ENCODE results near the gene REXO5.

- TF ChIP-seq CTCF (IDR thresholded peaks at IDR 0.05) (no peak), POLR2AphosphoS5 (IDR thresholded peaks at IDR 0.05) (no peak), POLR2A (IDR thresholded peaks at IDR 0.05) (no peak)
Measured at GRCh38 chr16:20763461-20764232, 42.7 kb upstream of the REXO5 start, which contains the start of gene ACSM3.

Data from breast epithelium (tissue), 3 donors.